ENCODE measurements around the gene ANKFN1.

GRCh38 chr17:56119936-56120335, 33.3 kb upstream of the ANKFN1 start:
- TF ChIP-seq SREBF2 (IDR thresholded peaks at IDR 0.05; ENCODE audit: low read length) (no peak), ASH2L (IDR thresholded peaks at IDR 0.05; ENCODE audit: borderline replicate concordance, low read depth) (no peak), TARDBP (IDR thresholded peaks at IDR 0.05; ENCODE audit: borderline replicate concordance) (no peak)
